Natural killer cell (primary cell): Measurements from ENCODE around the gene UBR4. TPM values are rescaled to one million over a fixed set of nuclear protein-coding genes. Genes with fewer than 3 reads are reported as not detected.

ENCODE experiments used
- ATAC-seq, 3 donors: fragments of 150-1000 bp in 2 of 3; fragments of 200-7000 bp in 1 of 3; cut with Tn5 transposase; 1 replicate in 1 of 3; 2 replicates in 2 of 3; pipeline ENCODE4 v1.10.0; 2021; ENCODE audit warnings: mild to moderate bottlenecking in 2 of 3, moderate library complexity in 2 of 3
- DNase-seq, 2 donors: peaks; one replicate each; pipeline versions ENCODE4 v3.0.0 to v3.0.0-alpha.2; 2013 to 2021; ENCODE audit warnings: mixed read lengths in 1 of 2
- H3K27ac ChIP-seq: one replicate; pipeline ENCODE4 v1.5.1; 2013; ENCODE audit warnings: mild to moderate bottlenecking, low read length
- H3K27me3 ChIP-seq: one replicate; pipeline ENCODE4 v1.6.1; 2013; ENCODE audit warnings: low read length; ENCODE audit not compliant: control insufficient read depth, insufficient read depth
- H3K36me3 ChIP-seq: one replicate; pipeline ENCODE4 v1.6.1; 2013; ENCODE audit warnings: low read length; ENCODE audit not compliant: control insufficient read depth, insufficient read depth
- H3K4me1 ChIP-seq: one replicate; pipeline ENCODE4 v1.6.1; 2013; ENCODE audit warnings: low read length; ENCODE audit not compliant: control insufficient read depth, insufficient read depth
- H3K4me3 ChIP-seq: one replicate; pipeline ENCODE4 v1.5.1; 2013; ENCODE audit warnings: low read length
- H3K9me3 ChIP-seq: one replicate; pipeline ENCODE4 v1.6.1; 2013; ENCODE audit warnings: low read length; ENCODE audit not compliant: control insufficient read depth, insufficient read depth
- H3K27ac Mint-ChIP-seq, 2 donors: one replicate each; pipeline ENCODE4 v1.8.0; 2022; ENCODE audit warnings: mild to moderate bottlenecking in 2 of 2, mixed read lengths in 2 of 2, moderate library complexity in 1 of 2
- H3K27me3 Mint-ChIP-seq, 2 donors: one replicate each; pipeline ENCODE4 v1.8.0; 2022; ENCODE audit warnings: low read depth in 2 of 2, mixed read lengths in 2 of 2
- H3K36me3 Mint-ChIP-seq: one replicate; pipeline ENCODE4 v1.8.0; 2022; ENCODE audit warnings: mixed read lengths
- H3K4me1 Mint-ChIP-seq, 2 donors: one replicate each; pipeline ENCODE4 v1.8.0; 2022; ENCODE audit warnings: mixed read lengths in 2 of 2
- H3K4me3 Mint-ChIP-seq: one replicate; pipeline ENCODE4 v1.8.0; 2022; ENCODE audit warnings: mild to moderate bottlenecking, moderate library complexity, mixed read lengths
- H3K9me3 Mint-ChIP-seq, 2 donors: one replicate each; pipeline ENCODE4 v1.8.0; 2022; ENCODE audit warnings: mixed read lengths in 2 of 2
- CTCF ChIP-seq: fragments of 200-600 bp; IDR thresholded peaks from one replicate; pipeline ENCODE4 v1.8.0; 2022; ENCODE audit warnings: antibody characterized with exemption
- WGBS: methylation state at CpG from one replicate; pipeline ENCODE4 v1.1.7; 2013; ENCODE audit warnings: missing lambda C conversion rate; ENCODE audit not compliant: insufficient coverage; 5-methylcytosine and 5-hydroxymethylcytosine counted together
- intact Hi-C: fragments of 100-400 bp; cut with micrococcal nuclease; formaldehyde crosslinking; loops from one replicate; pipeline ENCODE4 v1.14.2; 2022
- total RNA-seq, 4 donors: library from RNA; stranded (reverse); fragments of 120-200 nt in 1 of 4; gene quantifications; one replicate each; pipeline versions ENCODE4 v1.2.3 to v1.2.4, GENCODE V29; 2013 to 2022

The UBR4 gene
- total RNA-seq, 3 donors from 2014 or later (not counting 1 experiment from before 2014, with no cell fraction given) = 139 to 178 (median 158) TPM

- no peak overlapping the region for H3K27ac ChIP-seq
- peaks cover 3 to 4% of the 10 kb centered on the region in 2 donors for H3K9me3 Mint-ChIP-seq
- H3K4me1 ChIP-seq = no peaks in the 10 kb centered on the region
- 89% methylated on average over 12 of the region's 12 CpGs for WGBS
- DNase-seq (no peak), ATAC-seq (no peak)
- H3K36me3 ChIP-seq = no peaks in the 10 kb centered on the region
- H3K27me3 ChIP-seq = no peaks in the 10 kb centered on the region
- peaks cover 0 to 7% of the 10 kb centered on the region in 2 donors for H3K27me3 Mint-ChIP-seq
- TF ChIP-seq CTCF = no peak
- H3K9me3 ChIP-seq = no peaks in the 10 kb centered on the region
- intact Hi-C loops = no loop called here
- no peak overlapping the region for H3K27ac Mint-ChIP-seq
- no peaks in the 10 kb centered on the region for H3K36me3 Mint-ChIP-seq
- peaks cover 0 to 10% of the 10 kb centered on the region in 2 donors for H3K4me1 Mint-ChIP-seq
- no peak overlapping the region for H3K4me3 ChIP-seq
- no peak overlapping the region for H3K4me3 Mint-ChIP-seq
Observed at GRCh38 chr1:19063122-19063521, 146.9 kb downstream of the UBR4 start.

DNA sequence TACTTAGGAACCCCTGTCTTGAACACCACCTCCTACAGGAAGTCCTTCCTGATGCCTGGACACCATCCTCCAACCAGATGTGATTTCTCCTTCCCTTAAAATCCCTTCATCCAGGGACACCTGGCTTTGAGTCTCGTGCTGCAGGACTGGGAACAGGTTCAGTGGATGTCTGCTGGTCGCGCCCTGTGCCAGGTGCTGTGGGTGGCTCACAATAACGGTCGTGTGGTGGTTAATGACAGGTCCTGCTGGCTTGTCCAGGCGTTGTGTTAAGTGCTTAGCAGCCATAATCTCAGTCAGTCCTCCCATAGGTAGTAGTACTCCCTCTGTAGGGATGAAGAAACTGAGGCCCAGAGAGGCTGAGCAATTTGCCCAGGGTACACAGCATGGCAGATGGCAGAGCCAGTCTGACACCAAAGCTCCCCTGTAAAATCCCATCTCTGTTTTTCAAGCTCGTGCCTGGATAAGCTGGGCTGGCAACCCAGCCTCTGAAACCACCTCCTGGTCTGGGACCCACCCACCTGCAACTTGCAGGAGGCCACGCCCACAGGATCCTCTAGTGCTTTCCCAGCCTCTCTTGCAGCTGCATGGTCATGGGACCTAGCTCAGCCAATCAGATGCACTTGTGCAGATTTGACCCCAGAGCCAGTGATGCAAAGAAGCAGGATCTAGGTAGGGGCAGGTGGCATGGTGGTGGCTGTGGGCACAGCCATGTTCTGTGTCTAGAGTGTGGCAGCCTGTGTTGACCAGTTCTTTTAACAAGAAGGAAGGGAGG, 147.6 kb downstream of the UBR4 start:
- H3K4me3 Mint-ChIP-seq = peak overlapping the region; percentile 9

DNA sequence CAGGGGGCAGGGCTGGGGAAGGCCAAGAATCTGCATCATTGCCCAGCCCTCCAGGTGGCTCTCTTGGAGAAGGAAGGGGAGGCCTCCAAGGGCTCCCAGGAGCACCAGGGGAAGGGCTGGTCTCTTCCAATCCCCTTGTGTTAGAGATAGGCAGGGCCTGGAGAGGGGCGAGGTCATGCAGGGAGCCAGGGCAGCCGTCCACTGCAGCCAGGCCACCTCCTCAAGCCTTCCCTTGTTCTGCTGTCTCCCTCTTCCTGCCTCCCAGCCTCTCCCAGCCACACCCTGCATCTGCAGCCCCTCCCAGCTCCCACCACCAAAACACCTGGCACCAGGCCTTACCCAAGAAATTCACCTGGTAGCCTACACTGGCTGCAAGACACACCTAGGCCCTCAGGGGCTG, 148.3 kb downstream of the UBR4 start:
- Histone ChIP-seq H3K4me1 (no peaks in the 10 kb centered on the region), H3K27ac (no peak overlapping the region), H3K36me3 (no peaks in the 10 kb centered on the region), H3K4me3 (no peak overlapping the region), H3K27me3 (no peaks in the 10 kb centered on the region), H3K9me3 (no peaks in the 10 kb centered on the region)
- intact Hi-C loops = no loop called here
- Mint-ChIP-seq H3K27me3 (peaks cover 6 to 12% of the 10 kb centered on the region in 2 donors), H3K4me1 (peaks cover 0 to 10% of the 10 kb centered on the region in 2 donors), H3K4me3 (no peak overlapping the region), H3K9me3 (peaks cover 3 to 4% of the 10 kb centered on the region in 2 donors), H3K27ac (peak overlapping the region; percentile 21 to 82), H3K36me3 (no peaks in the 10 kb centered on the region)
- ATAC-seq (no peak), DNase-seq (no peak)
- WGBS = 92% methylated on average over 2 of the region's 2 CpGs
- TF ChIP-seq CTCF = no peak

More for the DNA sequence above, 147.6 kb downstream of the UBR4 start:
- Histone ChIP-seq H3K9me3 (no peaks in the 10 kb centered on the region), H3K27me3 (no peaks in the 10 kb centered on the region), H3K4me1 (no peaks in the 10 kb centered on the region), H3K4me3 (no peak overlapping the region), H3K36me3 (no peaks in the 10 kb centered on the region), H3K27ac (no peak overlapping the region)
- ATAC-seq = no peak
- no peak for TF ChIP-seq CTCF
- Mint-ChIP-seq H3K27me3 (peaks cover 0 to 7% of the 10 kb centered on the region in 2 donors), H3K27ac (peak overlapping the region in 1 of 2 donors; percentile 82), H3K36me3 (no peaks in the 10 kb centered on the region), H3K4me1 (peaks cover 0 to 10% of the 10 kb centered on the region in 2 donors), H3K9me3 (peaks cover 3 to 4% of the 10 kb centered on the region in 2 donors)
- no peak for DNase-seq
- intact Hi-C loops = no loop called here
- 80% methylated on average over 8 of the region's 8 CpGs for WGBS
